Prostate gland (tissue), 2 donors: ENCODE measurements around the gene CDC14A.
A peak's percentile ranks its signal among the peaks of the same experiment; 100 is the strongest.

Experiments used
- POLR2AphosphoS5 ChIP-seq: sonication (generic); formaldehyde crosslinking; IDR thresholded peaks from one replicate; pipeline ENCODE4 v1.6.1; 2017; ENCODE audit warnings: antibody characterized with exemption
- TF ChIP-seq, protein P1 (sequence below), 4 experiments: fragments of 200-600 bp in 2 of 4; fragments of 450-650 bp in 2 of 4; sonication (generic) in 2 of 4; IDR thresholded peaks; 1 replicate in 3 of 4; 2 replicates in 1 of 4; pipeline ENCODE4 v1.5.1; 2016 to 2019; ENCODE audit warnings: antibody characterized with exemption in 4 of 4, mild to moderate bottlenecking in 2 of 4, moderate library complexity in 2 of 4

DNA sequence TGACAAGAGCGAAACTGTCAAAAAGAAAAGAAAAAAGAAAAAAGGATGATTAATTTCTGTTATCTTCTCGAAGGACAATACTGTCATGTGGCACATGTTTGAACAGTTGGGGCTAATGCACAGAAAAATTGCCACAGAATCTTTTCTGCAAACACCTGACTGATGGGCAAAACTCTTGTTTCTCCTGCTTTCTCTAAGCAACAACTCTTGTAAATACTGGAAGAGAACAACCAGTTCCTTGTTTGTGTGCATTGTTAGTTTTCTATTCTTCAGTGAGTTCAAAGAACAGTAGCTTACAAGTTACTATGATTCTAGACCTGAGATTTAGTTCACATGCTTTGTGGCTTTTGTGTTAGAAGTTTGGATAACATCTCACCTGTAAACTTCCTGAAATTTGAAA, 60.7 kb downstream of the CDC14A start:
- TF ChIP-seq, protein P1, sequence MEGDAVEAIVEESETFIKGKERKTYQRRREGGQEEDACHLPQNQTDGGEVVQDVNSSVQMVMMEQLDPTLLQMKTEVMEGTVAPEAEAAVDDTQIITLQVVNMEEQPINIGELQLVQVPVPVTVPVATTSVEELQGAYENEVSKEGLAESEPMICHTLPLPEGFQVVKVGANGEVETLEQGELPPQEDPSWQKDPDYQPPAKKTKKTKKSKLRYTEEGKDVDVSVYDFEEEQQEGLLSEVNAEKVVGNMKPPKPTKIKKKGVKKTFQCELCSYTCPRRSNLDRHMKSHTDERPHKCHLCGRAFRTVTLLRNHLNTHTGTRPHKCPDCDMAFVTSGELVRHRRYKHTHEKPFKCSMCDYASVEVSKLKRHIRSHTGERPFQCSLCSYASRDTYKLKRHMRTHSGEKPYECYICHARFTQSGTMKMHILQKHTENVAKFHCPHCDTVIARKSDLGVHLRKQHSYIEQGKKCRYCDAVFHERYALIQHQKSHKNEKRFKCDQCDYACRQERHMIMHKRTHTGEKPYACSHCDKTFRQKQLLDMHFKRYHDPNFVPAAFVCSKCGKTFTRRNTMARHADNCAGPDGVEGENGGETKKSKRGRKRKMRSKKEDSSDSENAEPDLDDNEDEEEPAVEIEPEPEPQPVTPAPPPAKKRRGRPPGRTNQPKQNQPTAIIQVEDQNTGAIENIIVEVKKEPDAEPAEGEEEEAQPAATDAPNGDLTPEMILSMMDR (IDR thresholded peaks at IDR 0.05) = no peak
- peak; percentile 74 for TF ChIP-seq POLR2AphosphoS5
